Motor neuron (in vitro differentiated cells): ENCODE results near the gene ERBB2. TPM values are rescaled to one million over a fixed set of nuclear protein-coding genes. Genes with fewer than 3 reads are reported as not detected.

ENCODE experiments used
- ATAC-seq, 8 experiments: fragments of 200-7000 bp; cut with Tn5 transposase; replicated peaks in 6 of 8; 2 replicates each; pipeline ENCODE4 v1.8.0; 2021; ENCODE audit warnings: mild to moderate bottlenecking in 8 of 8, moderate library complexity in 8 of 8
- H3K27ac ChIP-seq, 2 donors: fragments of 250-450 bp; sonication (Bioruptor Pico); 2 replicates each; pipeline ENCODE4 v1.9.0; 2021; ENCODE audit warnings: antibody characterized with exemption in 2 of 2, mild to moderate bottlenecking in 2 of 2, moderate library complexity in 1 of 2
- H3K4me1 ChIP-seq, 2 donors: fragments of 250-450 bp; sonication (Bioruptor Pico); replicated peaks in 1 of 2; 2 replicates each; pipeline ENCODE4 v1.6.1; 2021; ENCODE audit warnings: antibody characterized with exemption in 2 of 2, mild to moderate bottlenecking in 2 of 2, moderate library complexity in 1 of 2
- H3K4me3 ChIP-seq, 5 donors: fragments of 250-450 bp; sonication (Bioruptor Pico); 2 replicates each; pipeline ENCODE4 v1.9.0; 2021; ENCODE audit warnings: antibody characterized with exemption in 5 of 5, mild to moderate bottlenecking in 5 of 5, moderate library complexity in 4 of 5
- WGBS, 10 experiments: fragments of 450-650 bp; shearing (Covaris generic); methylation state at CpG; one replicate each; pipeline ENCODE4 v1.0.0; 2022; 5-methylcytosine and 5-hydroxymethylcytosine counted together
- in situ Hi-C, 9 experiments: fragments of 400-800 bp; cut with MboI; loops; one replicate each; pipeline ENCODE4 v1.15.0; 2021; ENCODE audit warnings: low sequenced_read_pairs in 9 of 9, low pct_unique_long_range_greater_than_20kb in 2 of 9; ENCODE audit not compliant: unreplicated experiment in 9 of 9
- total RNA-seq, 8 experiments: library from RNA; unstranded; fragments of 300-600 nt; gene quantifications; 2 replicates each; pipeline versions ENCODE4 v1.2.3 to v1.2.4, GENCODE V29; 2022

Gene ERBB2
- total RNA-seq, 8 experiments from 2014 or later: 7.0 to 54.7 (median 15.9) TPM

DNA sequence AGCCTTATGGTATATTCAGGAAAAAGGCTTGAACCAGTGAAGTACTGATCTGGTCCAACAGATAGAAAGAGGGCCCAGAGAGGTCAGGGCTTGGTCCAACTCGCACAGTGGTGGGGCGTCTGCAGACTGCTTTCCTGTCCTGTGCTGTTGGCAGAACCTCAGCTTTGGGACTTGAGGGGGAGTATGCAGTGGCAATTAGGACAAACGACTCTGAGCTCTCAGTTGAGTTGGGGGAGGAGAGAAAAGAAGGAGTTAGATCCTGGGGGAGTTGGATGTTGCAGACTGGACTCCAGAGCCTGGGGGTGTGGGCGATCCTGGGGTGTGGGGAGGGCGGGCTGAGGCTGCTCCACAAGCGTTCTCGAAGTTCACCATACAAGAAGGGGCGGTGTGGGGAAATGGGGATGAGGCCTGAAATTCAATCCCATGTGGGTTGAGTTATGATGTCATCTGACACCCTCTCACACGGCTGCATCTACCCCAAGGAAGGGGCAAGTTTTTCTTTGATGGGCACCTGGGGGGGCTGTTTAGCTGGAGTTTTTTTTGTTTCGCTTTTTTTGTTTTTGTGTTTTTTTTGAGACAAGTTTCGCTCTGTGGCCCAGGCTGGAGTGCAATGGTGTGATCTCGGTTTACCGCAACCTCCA is 52.5 kb downstream of the ERBB2 start:
- no peak overlapping the region for H3K4me3 ChIP-seq
- in situ Hi-C loops: loop anchor here in 1 of 9 experiments (10.0 kb wide), 1 partner anchor 128 kb away; the partner anchor contains the start of gene PPP1R1B
- 50 to 100% (median 75%) methylated on average over 2 to 5 of the region's 13 CpGs; no CpG with 5 or more reads in 2 of the 10 experiments for WGBS, 10 experiments
- ATAC-seq: no peak
- H3K4me1 ChIP-seq: peaks cover 0 to 3% of the 10 kb centered on the region in 2 donors
- no peak overlapping the region for H3K27ac ChIP-seq

DNA sequence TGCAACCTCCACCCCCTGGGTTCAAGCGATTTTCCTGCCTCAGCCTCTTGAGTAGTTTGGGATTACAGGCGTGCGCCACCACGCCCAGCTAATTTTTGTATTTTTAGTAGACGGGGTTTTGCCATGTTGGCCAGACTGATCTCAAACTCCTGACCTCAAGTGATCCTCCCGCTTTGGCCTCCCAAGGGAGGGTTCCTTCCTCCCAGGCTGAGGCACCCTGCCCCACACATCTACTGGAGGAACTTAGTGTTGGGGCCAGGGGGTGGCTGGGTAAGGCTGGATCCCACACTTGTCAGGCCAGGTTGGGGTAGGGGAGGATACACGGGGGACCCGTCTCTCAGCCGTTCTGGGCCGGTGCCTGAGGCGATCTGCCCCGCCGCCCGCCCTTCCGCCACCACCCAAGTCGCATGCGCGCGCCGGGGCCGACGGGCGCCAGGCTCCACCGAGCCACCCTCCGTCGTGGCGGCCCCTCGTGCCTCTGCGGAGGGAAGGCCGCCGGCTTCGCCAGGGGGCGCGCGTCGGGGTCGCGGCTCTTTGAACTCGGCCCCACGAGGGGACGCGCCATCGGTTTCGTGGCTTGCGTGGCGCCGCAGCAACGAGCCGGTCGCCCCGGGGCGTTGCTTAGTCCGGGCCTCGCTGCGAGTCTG is 53.8 kb downstream of the ERBB2 start:
- Histone ChIP-seq H3K4me1 (peaks cover 0 to 3% of the 10 kb centered on the region in 2 donors), H3K27ac (peak overlapping the region in 1 of 2 donors; percentile 63), H3K4me3 (peak overlapping the region; percentile 38 to 51 (median 50))
- ATAC-seq: peak in 6 of 8 experiments; percentile 23 to 43 (median 36)
- in situ Hi-C loops: loop anchor here in 1 of 9 experiments (10.0 kb wide), 1 partner anchor 129 kb away; the partner anchor contains the start of gene PPP1R1B
- 0 to 100% (median 63%) methylated on average over 1 to 6 of the region's 55 CpGs; no CpG with 5 or more reads in 3 of the 10 experiments for WGBS, 10 experiments

GRCh38 chr17:39754161-39754957 is 54.5 kb downstream of the ERBB2 start:
- Histone ChIP-seq H3K4me3 (peak overlapping the region; percentile 38 to 51 (median 50)), H3K27ac (peak overlapping the region in 1 of 2 donors; percentile 63), H3K4me1 (peaks cover 0 to 3% of the 10 kb centered on the region in 2 donors)
- in situ Hi-C loops: loop anchor here in 1 of 9 experiments (10.0 kb wide), 1 partner anchor 130 kb away; the partner anchor contains the start of gene PPP1R1B
- peak; percentile 86 to 95 (median 90) for ATAC-seq
- WGBS, 10 experiments: no CpG with 5 or more reads among the region's 91 CpGs

GRCh38 chr17:39754958-39755553 is 55.2 kb downstream of the ERBB2 start:
- Histone ChIP-seq H3K27ac (no peak overlapping the region), H3K4me3 (peak overlapping the region; percentile 38 to 51 (median 50)), H3K4me1 (peaks cover 0 to 3% of the 10 kb centered on the region in 2 donors)
- in situ Hi-C loops: loop anchor here in 1 of 9 experiments (10.0 kb wide), 1 partner anchor 130 kb away; the partner anchor contains the start of gene PPP1R1B
- peak in 2 of 8 experiments; percentile 4 to 11 for ATAC-seq
- WGBS, 10 experiments: 36 to 86% (median 53%) methylated on average over 2 to 5 of the region's 21 CpGs; no CpG with 5 or more reads in 5 of the 10 experiments

DNA sequence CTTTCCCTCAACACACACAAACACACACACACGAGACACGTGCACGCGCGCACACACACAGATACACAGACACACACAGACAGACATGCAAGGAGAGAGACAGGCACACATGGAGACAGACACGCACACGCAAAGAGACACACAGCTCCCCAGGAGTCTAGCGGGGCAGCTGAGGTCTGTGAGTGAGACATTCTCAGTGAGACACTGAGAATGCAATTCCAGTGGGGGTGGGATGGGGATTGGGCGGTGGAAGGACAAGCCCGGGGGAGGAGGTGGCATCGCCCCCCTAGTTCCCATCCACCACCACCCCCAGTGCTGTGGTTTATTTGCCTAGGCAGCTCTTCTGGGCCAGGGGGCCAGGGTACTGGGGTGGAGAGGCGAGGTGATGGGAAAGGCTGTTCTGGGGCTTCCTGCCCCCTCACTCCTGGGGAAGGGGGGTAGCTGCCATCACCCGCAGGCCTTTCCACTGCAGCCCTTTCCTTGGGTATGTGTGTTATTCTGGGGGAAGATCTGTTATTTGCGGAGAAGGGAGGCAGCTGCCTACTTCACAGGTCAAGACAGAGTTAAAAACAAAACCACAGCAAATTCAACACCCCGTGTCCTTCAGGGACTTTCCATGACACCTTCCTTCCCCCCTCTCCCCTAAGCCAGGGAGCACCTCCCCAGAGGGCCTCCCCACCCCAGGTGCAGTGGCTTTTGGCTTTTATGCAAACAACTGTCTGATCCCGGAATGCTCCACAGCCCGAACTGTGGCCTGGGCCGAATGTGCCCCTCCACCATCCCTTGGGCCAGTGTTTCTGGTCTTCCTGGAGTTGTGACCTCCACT is 55.9 kb downstream of the ERBB2 start:
- WGBS, 10 experiments: 63 to 100% (median 78%) methylated on average over 1 to 7 of the region's 18 CpGs; no CpG with 5 or more reads in 4 of the 10 experiments
- in situ Hi-C loops: loop anchor here in 1 of 9 experiments (10.0 kb wide), 1 partner anchor 131 kb away; the partner anchor contains the start of gene PPP1R1B
- Histone ChIP-seq H3K27ac (no peak overlapping the region), H3K4me3 (no peak overlapping the region), H3K4me1 (peaks cover 0 to 3% of the 10 kb centered on the region in 2 donors)
- ATAC-seq: no peak

DNA sequence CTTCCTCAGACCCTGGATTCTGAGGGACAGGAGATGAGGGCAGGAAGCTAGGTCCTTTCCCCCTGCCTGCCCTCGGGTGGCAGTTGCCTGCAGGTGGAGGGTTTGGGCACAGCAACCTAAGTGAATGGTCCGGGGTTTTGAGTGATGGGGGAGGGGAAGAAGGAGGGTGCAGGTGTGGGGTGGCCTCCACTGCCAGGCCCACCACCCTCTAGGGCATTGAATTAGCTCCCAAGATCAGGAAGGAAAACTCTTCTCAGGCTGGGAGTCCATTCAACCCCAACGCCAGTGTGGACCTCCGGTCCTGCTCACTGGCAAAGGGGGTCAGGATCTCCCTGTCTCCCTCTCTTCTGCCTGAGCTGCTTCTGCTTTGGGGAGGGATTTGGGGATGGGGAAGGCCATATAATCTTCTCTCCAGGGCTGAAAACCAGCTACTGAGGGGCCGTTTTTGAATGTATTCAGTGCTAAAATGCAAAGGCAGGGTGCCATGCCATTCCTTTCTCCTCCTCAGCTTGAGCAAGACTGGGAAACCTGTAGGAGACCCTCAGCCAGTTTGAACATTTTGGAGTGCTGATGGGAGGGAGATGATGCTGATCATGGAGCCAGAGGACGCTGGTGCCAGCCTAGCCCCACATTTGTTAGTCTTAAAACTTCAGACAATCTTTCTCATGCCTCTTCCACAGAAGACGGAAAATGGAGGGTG is 56.7 kb downstream of the ERBB2 start:
- H3K4me1 ChIP-seq: peaks cover 0 to 3% of the 10 kb centered on the region in 2 donors
- H3K4me3 ChIP-seq: no peak overlapping the region
- no peak for ATAC-seq
- H3K27ac ChIP-seq: no peak overlapping the region
- in situ Hi-C loops: loop anchor here in 1 of 9 experiments (10.0 kb wide), 1 partner anchor 132 kb away; the partner anchor contains the start of gene PPP1R1B
- 0 to 100% (median 89%) methylated on average over 1 to 4 of the region's 7 CpGs; no CpG with 5 or more reads in 4 of the 10 experiments for WGBS, 10 experiments

DNA sequence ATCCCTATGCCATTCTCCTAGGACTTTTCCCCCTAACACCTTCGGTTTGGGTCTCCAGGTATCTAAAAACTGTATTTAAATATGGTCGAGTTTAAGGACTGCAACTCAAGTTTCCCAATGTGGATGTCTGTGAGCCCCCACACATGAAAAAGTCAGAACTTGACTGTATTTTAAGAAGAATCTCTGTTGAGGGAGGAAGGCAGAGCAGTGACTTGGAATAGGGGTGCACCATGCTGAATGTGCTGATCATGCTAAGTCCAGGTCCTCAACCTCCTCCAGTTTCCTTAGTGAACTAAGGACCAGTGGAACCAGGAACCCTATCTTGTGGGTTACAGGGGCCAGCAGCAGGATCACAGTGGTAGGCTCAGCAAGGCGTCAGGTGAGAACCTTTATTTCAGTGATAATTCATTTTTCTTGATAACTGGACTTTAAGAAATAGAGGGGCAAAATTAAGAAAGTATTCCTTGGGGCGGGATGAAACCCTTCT is 57.4 kb downstream of the ERBB2 start:
- in situ Hi-C loops: loop anchor here in 1 of 9 experiments (10.0 kb wide), 1 partner anchor 132 kb away; the partner anchor contains the start of gene PPP1R1B
- 33 to 85% (median 75%) methylated on average over 1 to 4 of the region's 4 CpGs; no CpG with 5 or more reads in 2 of the 10 experiments for WGBS, 10 experiments
- H3K27ac ChIP-seq: no peak overlapping the region
- H3K4me3 ChIP-seq: no peak overlapping the region
- H3K4me1 ChIP-seq: peaks cover 0 to 3% of the 10 kb centered on the region in 2 donors
- no peak for ATAC-seq

GRCh38 chr17:39757931-39758873 is 58.3 kb downstream of the ERBB2 start:
- WGBS, 10 experiments: 0 to 100% (median 67%) methylated on average over 1 to 9 of the region's 12 CpGs
- no peak overlapping the region for H3K27ac ChIP-seq

DNA sequence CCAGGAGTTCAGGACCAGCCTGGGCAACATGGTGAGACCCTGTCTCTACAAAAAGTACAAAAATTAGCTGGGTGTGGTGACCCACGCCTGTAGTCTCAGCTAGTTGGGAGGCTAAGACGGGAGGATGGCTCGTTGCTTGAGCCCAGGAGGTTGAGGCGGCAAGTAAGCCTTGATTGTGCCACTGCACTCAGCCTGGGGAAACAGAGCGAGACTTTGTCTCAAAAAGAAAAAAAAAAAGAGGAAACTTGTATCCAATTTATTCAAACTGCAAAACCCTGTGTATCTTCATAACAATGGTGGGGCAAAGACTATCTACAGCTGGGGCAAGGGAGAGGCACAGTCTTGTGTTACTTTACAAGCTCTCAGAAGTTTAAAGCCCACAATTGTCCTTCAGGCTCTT is 59.3 kb downstream of the ERBB2 start:
- peaks cover 0 to 3% of the 10 kb centered on the region in 2 donors for H3K4me1 ChIP-seq
- ATAC-seq: no peak
- no peak overlapping the region for H3K4me3 ChIP-seq
- in situ Hi-C loops: loop anchor here in 1 of 9 experiments (10.0 kb wide), 1 partner anchor 134 kb away; the partner anchor contains the start of gene PPP1R1B
- WGBS, 10 experiments: 20 to 83% (median 73%) methylated on average over 1 to 2 of the region's 5 CpGs; no CpG with 5 or more reads in 6 of the 10 experiments
- no peak overlapping the region for H3K27ac ChIP-seq

More at GRCh38 chr17:39757931-39758873, 58.3 kb downstream of the ERBB2 start:
- no peak overlapping the region for H3K4me3 ChIP-seq
- peaks cover 0 to 3% of the 10 kb centered on the region in 2 donors for H3K4me1 ChIP-seq
- ATAC-seq: peak in 1 of 8 experiments; percentile 3
- in situ Hi-C loops: loop anchor here in 1 of 9 experiments (10.0 kb wide), 1 partner anchor 133 kb away; the partner anchor contains the start of gene PPP1R1B
